Nephron (organoid): ENCODE measurements around the gene ARHGAP15.

Experiments used
- H3K27ac Mint-ChIP-seq, 3 experiments: 2 replicates each; pipeline ENCODE4 v1.8.0; 2020; ENCODE audit warnings: mixed read lengths in 3 of 3, mild to moderate bottlenecking in 2 of 3, moderate library complexity in 1 of 3
- H3K27me3 Mint-ChIP-seq: 2 replicates; pipeline ENCODE4 v1.8.0; 2021; ENCODE audit warnings: low read depth, mild to moderate bottlenecking, moderate library complexity, mixed read lengths
- H3K36me3 Mint-ChIP-seq: 2 replicates; pipeline ENCODE4 v1.8.0; 2020; ENCODE audit warnings: low read depth, mixed read lengths
- H3K4me1 Mint-ChIP-seq: 2 replicates; pipeline ENCODE4 v1.8.0; 2020; ENCODE audit warnings: mixed read lengths
- H3K4me3 Mint-ChIP-seq, 3 experiments: 2 replicates each; pipeline ENCODE4 v1.8.0; 2020; ENCODE audit warnings: mild to moderate bottlenecking in 3 of 3, mixed read lengths in 3 of 3, moderate library complexity in 2 of 3
- H3K9me3 Mint-ChIP-seq: 2 replicates; pipeline ENCODE4 v1.8.0; 2020; ENCODE audit warnings: mixed read lengths
- CTCF ChIP-seq, 3 experiments: fragments of 200-600 bp; sonication (generic); IDR thresholded peaks; one replicate each; pipeline ENCODE4 v1.5.0; 2021; ENCODE audit warnings: antibody characterized with exemption in 3 of 3; ENCODE audit not compliant: unreplicated experiment in 3 of 3

The ARHGAP15 gene

GRCh38 chr2:143121957-143122356 lies 7.3 kb upstream of the ARHGAP15 start:
- H3K27me3 Mint-ChIP-seq, result no peaks in the 10 kb centered on the region
- TF ChIP-seq CTCF (IDR thresholded peaks at IDR 0.05; ENCODE audit: unreplicated experiment in 3 of 3), result no peak
- no peak overlapping the region for H3K27ac Mint-ChIP-seq
- H3K4me3 Mint-ChIP-seq, result no peak overlapping the region
- no peaks in the 10 kb centered on the region for H3K36me3 Mint-ChIP-seq
- H3K4me1 Mint-ChIP-seq, result no peaks in the 10 kb centered on the region
- H3K9me3 Mint-ChIP-seq, result peaks cover 3% of the 10 kb centered on the region

DNA sequence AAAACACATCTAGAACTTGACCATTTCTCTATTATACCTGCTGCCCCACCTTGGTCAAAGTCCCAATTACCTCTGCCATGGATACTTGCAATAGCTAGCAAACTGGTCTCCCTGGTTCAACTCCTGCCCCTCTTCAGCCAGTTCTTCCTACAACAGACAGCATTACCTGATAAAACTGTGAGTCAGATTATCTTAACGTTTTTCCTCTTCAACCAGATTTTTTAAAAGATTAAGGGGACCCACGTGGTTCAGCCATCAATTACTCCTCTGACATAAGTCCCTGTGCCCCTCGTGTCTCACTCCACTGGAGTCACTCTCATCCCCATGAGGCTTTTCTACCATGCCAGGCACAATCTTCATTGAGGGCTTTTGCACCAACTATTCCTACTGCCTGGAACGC lies 5.3 kb upstream of the ARHGAP15 start:
- no peak overlapping the region for H3K27ac Mint-ChIP-seq
- H3K9me3 Mint-ChIP-seq, result no peaks in the 10 kb centered on the region
- no peaks in the 10 kb centered on the region for H3K27me3 Mint-ChIP-seq
- H3K36me3 Mint-ChIP-seq, result no peaks in the 10 kb centered on the region
- no peaks in the 10 kb centered on the region for H3K4me1 Mint-ChIP-seq
- no peak for TF ChIP-seq CTCF (IDR thresholded peaks at IDR 0.05; ENCODE audit: unreplicated experiment in 3 of 3)
- H3K4me3 Mint-ChIP-seq, result no peak overlapping the region

GRCh38 chr2:143124445-143124844 lies 4.8 kb upstream of the ARHGAP15 start:
- Mint-ChIP-seq H3K27me3 (no peaks in the 10 kb centered on the region), H3K4me1 (no peaks in the 10 kb centered on the region), H3K36me3 (no peaks in the 10 kb centered on the region), H3K27ac (no peak overlapping the region), H3K9me3 (no peaks in the 10 kb centered on the region), H3K4me3 (no peak overlapping the region)
- TF ChIP-seq CTCF (IDR thresholded peaks at IDR 0.05; ENCODE audit: unreplicated experiment in 3 of 3), result no peak

DNA sequence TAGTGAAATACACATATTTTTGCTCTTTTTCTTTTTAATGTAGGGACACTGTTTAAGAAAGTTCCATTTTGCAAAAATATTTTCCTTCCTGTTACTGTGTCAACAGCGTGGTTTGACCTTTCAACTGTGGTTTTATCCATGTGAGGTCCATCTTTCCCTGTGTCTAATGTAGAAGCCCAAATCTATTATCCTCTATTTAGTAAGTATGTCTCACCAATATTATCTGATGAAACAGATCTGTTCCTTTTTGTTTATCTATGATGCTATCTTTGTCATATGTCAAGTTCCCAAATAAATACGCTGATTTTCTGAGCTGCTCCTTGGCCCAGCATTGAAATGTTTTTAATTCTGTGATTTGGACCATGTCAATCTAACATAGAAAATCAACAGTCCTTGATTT lies 3.5 kb upstream of the ARHGAP15 start:
- Mint-ChIP-seq H3K36me3 (no peaks in the 10 kb centered on the region), H3K4me1 (no peaks in the 10 kb centered on the region), H3K4me3 (no peak overlapping the region), H3K9me3 (no peaks in the 10 kb centered on the region), H3K27me3 (no peaks in the 10 kb centered on the region), H3K27ac (no peak overlapping the region)
- TF ChIP-seq CTCF (IDR thresholded peaks at IDR 0.05; ENCODE audit: unreplicated experiment in 3 of 3), result no peak

- no peaks in the 10 kb centered on the region for H3K9me3 Mint-ChIP-seq
- TF ChIP-seq CTCF (IDR thresholded peaks at IDR 0.05; ENCODE audit: unreplicated experiment in 3 of 3), result no peak
Observed at GRCh38 chr2:143132355-143132754, 3.1 kb downstream of the ARHGAP15 start.

GRCh38 chr2:143133783-143134182 lies 4.6 kb downstream of the ARHGAP15 start:
- Mint-ChIP-seq H3K4me3 (no peak overlapping the region), H3K4me1 (no peaks in the 10 kb centered on the region), H3K9me3 (no peaks in the 10 kb centered on the region), H3K27me3 (no peaks in the 10 kb centered on the region), H3K27ac (no peak overlapping the region), H3K36me3 (no peaks in the 10 kb centered on the region)
- TF ChIP-seq CTCF (IDR thresholded peaks at IDR 0.05; ENCODE audit: unreplicated experiment in 3 of 3), result no peak

More at GRCh38 chr2:143132355-143132754, 3.1 kb downstream of the ARHGAP15 start:
- Mint-ChIP-seq H3K27ac (no peak overlapping the region), H3K27me3 (no peaks in the 10 kb centered on the region), H3K4me3 (no peak overlapping the region), H3K4me1 (no peaks in the 10 kb centered on the region), H3K36me3 (no peaks in the 10 kb centered on the region)
